Cardiac muscle cell (in vitro differentiated cells and primary cell): ENCODE results near the gene FBXL17. TPM values are rescaled to one million over a fixed set of nuclear protein-coding genes. Genes with fewer than 3 reads are reported as not detected.
A peak's percentile ranks its signal among the peaks of the same experiment; 100 is the strongest.

Source experiments
- DNase-seq, 2 donors: peaks; one replicate each; pipeline versions ENCODE4 v3.0.0 to v3.0.0-alpha.2; 2010 to 2017; ENCODE audit warnings: low read depth in 1 of 2, low spot score in 1 of 2
- H3K27ac ChIP-seq: fragments of 200-600 bp; sonication (generic); 2 replicates; pipeline ENCODE4 v1.5.1; 2016
- H3K27me3 ChIP-seq: fragments of 200-600 bp; sonication (generic); 2 replicates; pipeline ENCODE4 v1.6.0; 2016; ENCODE audit warnings: control low read depth
- H3K36me3 ChIP-seq: fragments of 200-600 bp; sonication (generic); 2 replicates; pipeline ENCODE4 v1.5.1; 2016; ENCODE audit warnings: control low read depth
- H3K4me1 ChIP-seq: fragments of 200-600 bp; sonication (generic); 2 replicates; pipeline ENCODE4 v1.8.1; 2017; ENCODE audit warnings: low read depth, mild to moderate bottlenecking, mixed run types
- H3K4me3 ChIP-seq: fragments of 200-600 bp; sonication (generic); 2 replicates; pipeline ENCODE4 v1.5.1; 2016; ENCODE audit warnings: mild to moderate bottlenecking
- H3K9me3 ChIP-seq: fragments of 200-600 bp; sonication (generic); 2 replicates; pipeline ENCODE4 v1.5.1; 2017; ENCODE audit warnings: low read depth, mild to moderate bottlenecking, control low read depth
- polyA plus RNA-seq: library from polyadenylated mRNA; unstranded; fragments of >200 nt; fragmentation: Nextera tagmentation; extraction: Ambion mirVana; gene quantifications from 2 replicates; pipeline ENCODE4 v1.2.1, GENCODE V29; 2016
- total RNA-seq: library from RNA; depleted of rRNA; stranded (reverse); fragments of >200 nt; gene quantifications from 2 replicates; pipeline ENCODE4 v1.2.3, GENCODE V29; 2016
- TF ChIP-seq, protein P1 (sequence below): IDR thresholded peaks from 2 replicates; pipeline ENCODE4 v1.5.1; 2012; ENCODE audit warnings: low read depth, mild to moderate bottlenecking, low read length

FBXL17 gene
- total and polyA plus RNA-seq, 2 experiments from 2014 or later = 18.3 to 22.9 TPM

DNA sequence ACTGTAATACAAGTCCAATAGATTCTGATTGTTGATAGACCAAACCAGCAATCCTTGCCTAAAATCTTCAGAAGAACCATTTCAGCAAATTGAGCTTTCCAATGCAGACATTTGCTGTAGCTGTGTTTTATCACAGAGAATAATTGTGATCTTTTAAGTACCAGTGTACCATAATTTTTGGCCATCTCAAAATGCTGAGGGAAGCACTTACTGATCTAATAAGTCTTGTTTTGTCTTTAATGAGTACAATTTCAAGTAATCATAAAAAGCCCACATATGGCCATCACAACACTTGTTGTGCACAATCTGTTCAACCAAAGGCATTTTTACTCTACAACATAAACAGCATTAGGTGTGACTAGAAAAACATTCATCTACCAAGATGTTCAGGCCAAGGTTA lies 159.9 kb downstream of the FBXL17 start:
- no peaks in the 10 kb centered on the region for H3K36me3 ChIP-seq
- no peaks in the 10 kb centered on the region for H3K9me3 ChIP-seq
- H3K4me3 ChIP-seq = no peak overlapping the region
- peaks cover 21% of the 10 kb centered on the region for H3K4me1 ChIP-seq
- TF ChIP-seq, protein P1, sequence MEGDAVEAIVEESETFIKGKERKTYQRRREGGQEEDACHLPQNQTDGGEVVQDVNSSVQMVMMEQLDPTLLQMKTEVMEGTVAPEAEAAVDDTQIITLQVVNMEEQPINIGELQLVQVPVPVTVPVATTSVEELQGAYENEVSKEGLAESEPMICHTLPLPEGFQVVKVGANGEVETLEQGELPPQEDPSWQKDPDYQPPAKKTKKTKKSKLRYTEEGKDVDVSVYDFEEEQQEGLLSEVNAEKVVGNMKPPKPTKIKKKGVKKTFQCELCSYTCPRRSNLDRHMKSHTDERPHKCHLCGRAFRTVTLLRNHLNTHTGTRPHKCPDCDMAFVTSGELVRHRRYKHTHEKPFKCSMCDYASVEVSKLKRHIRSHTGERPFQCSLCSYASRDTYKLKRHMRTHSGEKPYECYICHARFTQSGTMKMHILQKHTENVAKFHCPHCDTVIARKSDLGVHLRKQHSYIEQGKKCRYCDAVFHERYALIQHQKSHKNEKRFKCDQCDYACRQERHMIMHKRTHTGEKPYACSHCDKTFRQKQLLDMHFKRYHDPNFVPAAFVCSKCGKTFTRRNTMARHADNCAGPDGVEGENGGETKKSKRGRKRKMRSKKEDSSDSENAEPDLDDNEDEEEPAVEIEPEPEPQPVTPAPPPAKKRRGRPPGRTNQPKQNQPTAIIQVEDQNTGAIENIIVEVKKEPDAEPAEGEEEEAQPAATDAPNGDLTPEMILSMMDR = no peak
- no peak overlapping the region for H3K27ac ChIP-seq
- DNase-seq = no peak
- H3K27me3 ChIP-seq = no peaks in the 10 kb centered on the region

DNA sequence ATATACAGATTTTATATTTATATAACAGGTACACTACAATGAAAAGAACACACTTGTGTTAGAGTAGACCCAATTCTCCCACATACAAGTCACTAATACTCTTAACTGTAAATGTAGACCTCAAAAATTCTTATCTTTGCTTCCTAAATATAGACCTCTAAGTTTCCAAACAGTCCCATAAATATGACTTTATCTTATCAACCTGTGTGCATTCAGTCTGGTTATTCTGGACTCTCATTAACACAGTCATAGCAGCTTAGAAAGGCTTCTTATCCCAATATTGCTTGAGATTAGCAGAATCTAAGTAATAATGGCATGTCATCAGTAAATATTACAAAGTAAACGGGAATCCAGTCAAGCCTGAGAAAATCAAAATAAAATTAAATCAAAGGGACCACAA lies 161.1 kb downstream of the FBXL17 start:
- TF ChIP-seq, protein P1 = no peak
- no peaks in the 10 kb centered on the region for H3K9me3 ChIP-seq
- H3K4me1 ChIP-seq = peaks cover 21% of the 10 kb centered on the region
- no peak overlapping the region for H3K4me3 ChIP-seq
- H3K36me3 ChIP-seq = no peaks in the 10 kb centered on the region
- H3K27me3 ChIP-seq = no peaks in the 10 kb centered on the region
- no peak for DNase-seq
- peak overlapping the region; percentile 86 for H3K27ac ChIP-seq

DNA sequence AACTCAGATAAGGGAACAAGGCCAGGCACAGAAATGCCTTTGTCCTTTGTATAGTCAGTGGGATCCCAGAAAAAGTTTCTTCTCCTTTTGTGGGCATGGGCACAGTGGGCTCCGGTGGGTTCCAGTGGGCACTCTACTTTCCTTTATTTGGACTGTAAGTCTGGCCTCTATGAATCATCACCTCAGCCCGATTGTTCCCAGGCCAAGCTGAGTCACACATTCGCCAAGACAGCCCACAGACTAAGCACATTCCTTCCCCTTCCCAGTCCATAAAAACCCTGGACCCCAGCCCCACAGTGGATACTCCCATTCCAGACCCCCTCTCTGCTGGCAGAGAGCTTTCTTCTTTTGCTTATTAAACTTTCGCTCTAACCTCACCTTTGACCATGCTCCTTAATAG lies 165.0 kb downstream of the FBXL17 start:
- Histone ChIP-seq H3K27ac (peak overlapping the region; percentile 46), H3K27me3 (no peaks in the 10 kb centered on the region), H3K4me3 (no peak overlapping the region), H3K9me3 (no peaks in the 10 kb centered on the region), H3K4me1 (peaks cover 33% of the 10 kb centered on the region), H3K36me3 (no peaks in the 10 kb centered on the region)
- peak in 1 of 2 donors; percentile 53 for DNase-seq
- TF ChIP-seq, protein P1 = no peak

DNA sequence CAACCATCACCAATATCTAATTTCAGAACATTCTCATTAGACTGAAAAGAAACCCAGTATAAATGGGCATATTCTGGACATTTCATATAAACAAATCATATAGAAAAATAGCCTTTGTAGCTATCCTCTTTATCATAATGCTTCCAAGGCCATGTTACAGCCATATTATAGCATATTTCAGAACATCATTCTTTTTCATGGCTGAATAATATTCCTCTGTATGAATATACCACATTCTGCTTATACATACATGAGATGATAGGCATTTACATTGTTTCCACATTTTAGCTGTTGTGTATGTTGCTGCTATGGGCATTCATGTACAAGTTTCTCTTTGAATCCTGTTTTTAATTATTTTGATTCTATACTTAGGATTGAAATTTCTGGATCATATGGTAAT lies 167.0 kb downstream of the FBXL17 start:
- Histone ChIP-seq H3K4me3 (no peak overlapping the region), H3K27ac (no peak overlapping the region), H3K27me3 (no peaks in the 10 kb centered on the region), H3K4me1 (peaks cover 13% of the 10 kb centered on the region), H3K36me3 (no peaks in the 10 kb centered on the region), H3K9me3 (no peaks in the 10 kb centered on the region)
- TF ChIP-seq, protein P1 = no peak
- DNase-seq = no peak

DNA sequence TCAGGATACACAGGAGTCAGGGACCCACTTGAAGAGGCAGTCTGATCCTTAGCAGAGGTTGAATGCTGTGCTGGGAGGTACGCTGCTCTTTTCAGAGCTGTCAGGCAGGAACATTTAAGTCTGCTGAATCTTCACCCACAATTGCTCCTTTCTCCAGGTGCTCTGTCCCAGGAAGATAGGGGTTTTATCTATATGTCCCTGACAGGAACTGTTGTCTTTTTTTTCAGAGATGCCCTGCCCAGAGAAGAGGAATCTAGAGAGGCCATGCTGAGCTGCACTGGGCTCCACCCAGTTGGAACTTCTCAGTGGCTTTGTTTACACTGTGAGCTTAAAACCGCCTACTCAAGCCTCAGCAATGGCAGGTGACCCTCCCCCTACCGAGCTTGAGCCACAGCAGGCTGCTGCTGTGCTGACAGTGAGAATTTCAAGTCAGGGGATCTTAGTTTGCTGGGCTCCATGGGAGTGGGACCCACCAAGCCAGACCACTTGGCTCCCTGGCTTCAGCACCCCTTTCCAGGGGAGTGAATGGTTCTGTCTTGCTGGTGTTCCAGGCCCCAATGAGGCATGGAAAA lies 169.0 kb downstream of the FBXL17 start:
- H3K36me3 ChIP-seq = no peaks in the 10 kb centered on the region
- DNase-seq = peak; percentile 11 to 60
- no peak overlapping the region for H3K4me3 ChIP-seq

More for the DNA sequence above, 169.0 kb downstream of the FBXL17 start:
- Histone ChIP-seq H3K4me1 (peaks cover 13% of the 10 kb centered on the region), H3K27ac (peak overlapping the region; percentile 86), H3K9me3 (no peaks in the 10 kb centered on the region), H3K27me3 (no peaks in the 10 kb centered on the region)
- TF ChIP-seq, protein P1 = no peak
